Activated T-helper 1 cell treated with Interleukin-2 at 50 U/mL for 16 hours (primary cell): Measurements from ENCODE around the gene LCN10.
A peak's percentile ranks its signal among the peaks of the same experiment; 100 is the strongest.
"Not testable (repeated sequence)": the region's sequence is repeated elsewhere in the genome, so short reads cannot be mapped to it uniquely, and the experiment has no call there.

Source experiments
- DNase-seq: peaks from one replicate; pipeline ENCODE4 v3.0.0-alpha.2; 2020; ENCODE audit warnings: low read depth

The LCN10 gene

DNA sequence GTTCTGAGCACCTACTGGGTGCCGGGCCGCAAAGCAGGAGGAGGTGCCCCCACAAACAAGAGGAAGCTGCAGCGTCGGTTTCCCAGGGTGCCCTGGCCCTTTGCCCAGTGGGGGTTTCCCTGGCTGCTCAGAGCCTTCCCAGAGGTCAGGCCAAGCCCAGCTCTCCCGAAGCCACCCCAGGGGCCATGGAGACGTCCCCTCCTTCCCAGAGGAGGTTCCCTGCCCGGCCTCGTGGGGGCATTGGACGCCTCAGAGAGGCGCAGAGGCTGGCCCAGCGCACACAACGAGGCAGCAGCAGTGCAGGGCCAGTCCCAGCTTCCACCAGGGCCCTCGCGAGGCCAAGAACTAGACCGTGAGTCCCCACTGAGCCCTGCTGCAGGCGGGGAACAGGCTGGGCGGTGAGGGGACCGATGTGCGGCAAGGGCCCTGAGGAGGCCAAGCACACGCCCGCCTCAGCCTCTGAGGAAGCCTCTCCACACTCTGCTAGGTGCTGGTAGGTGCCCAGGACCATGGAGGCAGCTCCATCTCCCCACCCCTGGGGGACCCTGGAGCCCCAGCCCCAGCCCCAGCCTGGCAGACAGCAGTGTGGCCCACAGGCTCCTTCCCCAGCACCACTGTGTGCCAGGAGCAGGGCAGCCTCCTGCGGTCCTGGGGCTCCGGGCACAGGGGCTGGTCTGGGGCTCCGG lies 23.4 kb downstream of the LCN10 start:
- DNase-seq = no peak

DNA sequence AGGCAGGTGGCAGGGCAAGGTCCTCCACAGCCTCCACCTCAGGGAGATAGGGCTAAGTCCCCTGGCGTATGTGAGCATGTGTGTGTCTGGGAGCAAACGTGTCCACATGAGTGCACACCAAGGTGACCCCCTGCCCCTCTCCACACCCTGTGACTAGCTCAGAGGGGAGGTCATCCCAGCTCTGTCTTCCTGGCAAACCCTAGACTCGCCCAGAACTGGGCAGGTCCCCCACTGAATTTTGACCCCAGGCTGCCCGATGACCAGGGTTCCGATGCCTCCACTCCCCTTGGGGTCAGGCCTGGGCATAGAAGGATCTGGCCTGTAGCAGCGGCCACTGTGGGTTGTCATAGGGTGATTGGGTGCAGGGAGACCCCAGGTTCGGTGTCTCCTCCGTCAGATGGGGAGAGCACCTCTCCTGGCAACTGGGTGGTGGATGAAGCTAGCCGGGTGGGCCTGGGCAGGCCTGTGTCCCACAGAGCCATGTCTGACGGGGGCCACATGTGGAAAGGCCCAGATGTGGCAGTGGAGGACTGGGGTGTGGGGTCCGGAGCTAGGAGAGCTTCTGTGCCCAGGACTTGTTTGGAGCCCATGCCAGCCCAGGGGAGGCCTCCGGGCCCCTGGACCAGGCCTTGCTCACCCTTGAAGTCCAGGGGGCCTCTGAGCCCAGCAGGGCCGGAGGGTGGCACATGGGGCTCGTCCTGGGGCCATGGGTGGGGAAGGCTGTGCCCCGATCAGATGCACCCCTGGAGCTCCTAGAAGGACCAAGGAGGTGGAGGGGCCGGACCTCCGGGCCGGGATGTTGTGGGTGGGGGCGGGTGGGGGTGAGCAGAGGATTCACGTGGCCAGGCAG lies 24.2 kb downstream of the LCN10 start:
- DNase-seq = no peak

DNA sequence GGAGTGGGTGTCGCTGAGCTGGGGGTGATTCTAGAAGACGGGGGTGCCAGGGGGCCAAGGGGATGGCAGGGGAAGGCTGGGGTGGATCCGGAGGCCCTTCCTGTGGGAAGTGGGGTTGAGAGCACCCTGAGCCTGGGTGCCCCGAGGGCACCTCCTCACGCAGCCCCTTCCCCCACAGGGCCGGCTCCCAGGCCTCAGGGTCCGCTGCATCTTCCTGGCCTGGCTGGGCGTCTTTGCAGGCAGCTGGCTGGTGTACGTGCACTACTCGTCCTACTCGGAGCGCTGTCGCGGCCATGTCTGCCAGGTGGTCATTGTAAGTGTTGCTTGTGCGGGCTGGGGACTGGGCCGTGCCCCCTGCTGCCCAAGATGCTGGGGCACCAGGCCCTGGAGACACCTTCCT lies 25.3 kb downstream of the LCN10 start:
- DNase-seq = no peak

DNA sequence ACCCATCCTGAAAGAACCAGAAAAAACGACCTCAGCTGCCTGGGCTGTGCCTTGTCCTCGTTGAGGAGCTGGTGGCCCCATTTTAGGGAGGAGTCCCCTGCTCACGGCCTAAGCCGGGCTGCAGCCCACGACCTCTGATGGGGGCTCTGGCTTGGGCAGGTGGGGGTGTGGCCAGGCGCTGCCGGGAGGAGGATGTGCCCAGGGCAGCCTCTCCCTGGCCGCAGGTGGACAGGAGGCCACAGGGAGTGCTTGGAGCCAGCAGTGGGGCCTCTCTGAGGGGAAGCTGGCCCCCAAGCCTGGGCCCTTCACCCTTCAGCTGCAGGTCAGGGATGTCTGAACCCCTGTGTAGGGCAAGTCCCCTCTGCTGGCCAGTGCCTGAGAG lies 27.9 kb downstream of the LCN10 start:
- DNase-seq = no peak

DNA sequence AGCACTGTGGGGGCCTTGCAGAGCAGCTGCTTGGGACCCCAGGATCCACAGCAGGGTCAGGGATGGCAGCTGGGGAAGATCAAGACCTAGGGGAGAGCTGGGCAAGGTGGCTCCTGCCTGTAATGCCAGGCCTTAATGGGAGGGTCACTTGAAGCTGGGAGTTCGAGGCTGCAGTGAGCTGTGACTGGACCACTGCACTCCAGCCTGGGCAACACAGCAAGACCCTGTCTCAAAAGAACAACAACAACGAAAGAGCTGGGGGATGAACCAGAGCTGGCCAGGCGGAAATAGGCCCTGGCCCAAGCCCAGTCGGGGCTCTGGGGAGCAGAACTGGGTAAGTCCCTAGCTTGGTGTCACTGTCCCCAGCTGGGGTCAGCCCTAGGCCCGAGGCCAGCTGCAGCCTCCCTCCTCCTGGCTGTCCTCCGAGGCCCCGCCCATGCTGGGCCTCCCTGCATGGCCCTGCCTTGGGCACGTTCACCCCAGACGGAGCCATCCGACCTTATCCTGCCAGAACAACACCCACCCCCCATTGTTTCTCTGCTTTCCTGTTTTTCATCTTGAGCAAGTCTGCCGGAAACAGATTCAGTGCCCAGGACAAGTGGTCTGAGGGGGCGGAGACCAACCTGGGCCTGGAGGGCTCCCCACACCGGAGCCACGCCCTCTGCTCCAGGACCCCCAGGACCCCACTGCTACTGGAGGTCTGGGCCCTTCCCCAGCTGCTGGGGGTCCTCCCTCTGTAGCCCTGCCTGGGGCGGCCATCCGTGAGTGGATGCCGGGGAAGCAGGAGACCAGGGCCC lies 28.4 kb downstream of the LCN10 start:
- DNase-seq = no peak

DNA sequence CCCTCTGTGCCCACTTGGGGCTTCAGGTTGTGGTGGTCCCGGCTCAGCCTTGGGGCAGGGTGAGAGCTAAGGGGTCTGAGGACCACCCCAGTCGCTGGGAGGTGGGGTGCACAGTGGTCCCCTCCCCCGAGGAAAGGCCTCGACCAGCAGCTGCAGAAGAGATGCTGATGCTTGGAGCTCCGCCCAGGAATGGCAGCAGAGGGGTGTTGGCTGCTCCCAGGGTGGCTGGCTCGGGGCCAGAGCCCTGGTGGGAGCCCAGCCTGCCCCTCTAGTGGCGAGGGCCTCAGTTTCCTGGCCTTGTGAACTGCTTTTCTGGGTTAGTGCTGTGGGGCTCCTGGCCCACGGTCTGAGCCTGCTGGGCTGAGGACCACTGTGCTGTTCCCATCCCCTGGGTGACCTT lies 29.2 kb downstream of the LCN10 start:
- DNase-seq = no peak

DNA sequence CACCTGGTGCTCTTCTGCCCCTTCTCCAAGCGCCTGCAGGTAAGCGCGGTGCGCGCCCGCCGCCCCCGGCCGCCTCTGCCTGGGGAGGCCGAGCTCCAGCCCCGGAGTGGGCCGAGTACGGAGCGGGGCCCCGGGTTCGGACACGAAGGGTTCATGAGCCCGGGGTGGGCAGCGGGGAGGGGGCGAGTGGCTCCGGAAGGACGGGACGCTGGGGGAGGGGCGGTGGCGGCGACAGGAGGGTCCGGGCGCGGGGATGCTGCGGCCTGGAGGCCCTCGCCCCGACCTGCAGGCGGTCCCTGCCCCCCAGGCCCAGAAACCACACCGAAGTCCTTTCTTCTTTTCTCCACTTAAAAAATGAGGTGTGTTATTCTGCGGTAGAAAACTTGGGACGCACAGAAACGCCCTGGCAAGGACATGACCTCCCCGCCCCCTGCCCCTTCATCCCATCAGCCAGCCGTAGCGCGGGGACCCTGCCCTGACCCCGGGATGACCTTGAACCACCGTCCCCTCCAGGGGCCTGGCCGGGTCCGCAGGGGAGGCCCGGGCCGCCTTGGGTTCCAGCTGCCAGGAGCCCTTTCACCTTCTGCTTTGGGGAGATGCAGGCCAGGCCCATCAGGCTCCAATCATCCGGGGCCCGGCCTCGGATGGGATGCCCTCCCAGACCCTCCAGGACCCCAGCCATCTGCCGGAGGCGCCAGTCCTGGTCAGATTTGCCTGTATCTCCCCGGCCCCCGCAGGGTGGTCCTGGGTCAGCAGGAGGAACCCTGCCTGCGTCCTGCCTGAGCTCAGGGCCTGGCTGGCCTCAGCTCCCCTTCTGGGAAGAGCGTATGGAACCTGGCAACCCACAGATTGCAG lies 29.8 kb downstream of the LCN10 start:
- DNase-seq = no peak

DNA sequence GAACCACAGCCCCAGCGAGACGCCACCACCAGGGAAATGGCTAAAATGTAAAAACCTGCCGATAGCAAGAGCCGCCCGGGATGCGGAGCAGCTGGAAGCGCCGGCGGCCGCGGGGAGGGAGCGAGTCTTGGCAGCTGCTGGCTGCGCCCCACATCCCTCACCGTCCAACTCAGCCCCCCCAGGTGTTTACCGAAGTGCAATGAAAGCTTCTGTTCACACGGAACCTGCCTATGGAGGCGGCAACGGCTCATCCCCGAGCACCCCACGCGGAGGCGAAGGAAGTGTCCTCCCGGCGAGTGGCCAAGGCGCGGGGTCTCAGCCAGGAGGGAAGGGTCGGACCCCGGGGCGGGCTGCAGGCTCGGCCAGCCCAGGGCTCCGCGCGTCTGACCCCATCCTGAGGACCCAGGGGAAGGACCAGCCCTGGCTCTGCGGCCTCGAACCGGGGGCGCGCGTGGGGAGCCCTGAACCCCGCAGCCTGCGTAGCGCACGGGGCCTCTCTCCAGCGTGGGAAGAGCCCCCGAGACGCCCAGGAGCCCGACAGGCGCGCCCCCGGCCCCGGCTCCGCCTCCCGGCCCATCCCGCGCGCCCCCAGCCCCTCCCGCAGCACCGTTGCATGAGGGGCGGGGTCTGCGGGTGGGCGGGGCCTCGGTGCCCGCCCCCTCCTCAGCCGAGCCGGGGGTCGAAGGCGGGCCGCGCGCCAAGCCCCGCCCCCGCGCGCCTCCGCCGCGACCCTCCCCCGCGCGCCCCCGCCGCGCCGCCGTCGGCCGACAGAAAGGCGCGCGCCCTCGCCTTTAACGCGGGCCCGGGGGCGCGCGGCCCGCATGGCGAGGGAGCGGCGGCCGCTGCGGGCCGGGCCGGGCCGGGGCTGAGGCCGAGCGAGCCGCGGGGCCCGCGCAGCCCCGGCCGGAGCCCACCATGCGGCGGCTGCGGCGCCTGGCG lies 30.7 kb downstream of the LCN10 start, which contains the start of gene DIPK1B:
Gene DIPK1B (plus strand): TSS at position 822 of the 939 bp plus-strand sequence. CDS start 94 bp downstream, at position 916.
- DNase-seq = no peak

DNA sequence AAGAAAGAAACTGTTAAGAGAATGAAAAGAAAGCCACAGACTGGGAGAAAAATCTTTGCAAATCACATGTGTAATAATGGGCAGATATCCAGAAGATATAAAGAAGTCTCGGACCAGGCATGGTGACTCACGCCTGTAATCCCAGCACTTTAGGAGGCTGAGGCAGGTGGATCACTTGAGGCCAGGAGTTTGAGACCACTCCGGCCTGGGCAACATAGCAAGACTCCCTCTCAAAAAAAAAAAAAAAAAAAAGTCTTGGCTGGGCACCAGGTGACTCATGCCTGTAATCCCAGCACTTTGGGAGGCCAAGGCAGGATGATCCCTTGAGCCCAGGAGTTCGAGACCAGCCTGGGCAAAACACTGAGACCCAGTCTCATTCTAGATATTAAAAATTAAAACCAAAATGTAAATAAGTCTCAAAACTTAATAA lies 31.5 kb downstream of the LCN10 start:
- DNase-seq = not testable (repeated sequence)

DNA sequence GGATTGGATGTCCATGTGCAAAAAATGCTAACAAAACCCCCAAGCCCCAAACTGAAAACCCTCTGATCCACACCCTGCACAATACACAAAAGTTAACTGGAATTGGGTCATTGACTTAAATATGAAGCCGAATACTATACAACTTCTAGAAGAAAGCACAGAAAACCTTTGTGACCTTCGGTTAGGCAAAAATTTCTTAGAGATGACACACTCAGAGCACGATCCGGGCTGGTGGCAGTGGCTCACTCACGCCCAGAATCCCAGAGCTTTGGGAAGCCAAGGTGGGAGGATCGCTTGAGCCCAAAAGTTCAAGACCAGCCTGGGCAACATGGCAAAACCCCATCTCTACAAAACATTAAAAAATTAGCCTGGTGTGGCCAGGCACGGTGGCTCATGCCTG lies 32.2 kb downstream of the LCN10 start:
- no peak for DNase-seq

DNA sequence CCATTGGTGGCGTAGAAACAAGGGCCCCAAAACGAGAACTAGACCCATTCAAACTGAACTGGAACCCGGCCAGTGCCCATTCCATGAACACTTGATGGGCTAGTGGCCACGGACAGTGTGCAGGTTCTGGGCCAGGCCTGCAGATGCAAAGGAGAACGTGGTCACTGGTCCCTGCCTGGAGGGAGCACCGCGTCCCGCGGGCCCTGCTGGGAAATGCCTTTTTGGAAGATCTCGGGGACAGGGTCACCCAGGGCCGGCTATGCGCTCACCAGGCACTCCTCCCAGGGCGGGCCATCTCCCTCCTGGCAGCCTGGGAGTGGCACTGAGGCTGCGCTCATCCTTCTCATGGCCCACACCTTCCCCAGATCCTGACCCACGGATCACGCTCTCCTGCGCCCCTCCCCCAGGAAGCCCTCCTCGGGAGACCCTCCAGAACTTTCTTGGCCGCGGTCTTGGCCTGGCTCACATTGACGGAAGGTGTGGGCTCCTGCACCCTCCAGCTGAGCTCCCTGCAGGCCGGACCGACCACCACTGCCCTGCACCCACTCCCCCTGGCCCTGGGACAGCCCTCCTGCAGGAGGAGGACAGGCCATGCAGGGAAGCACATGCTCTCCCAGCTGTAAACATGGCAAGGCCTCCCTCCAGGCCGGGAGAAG lies 33.2 kb downstream of the LCN10 start:
- no peak for DNase-seq

DNA sequence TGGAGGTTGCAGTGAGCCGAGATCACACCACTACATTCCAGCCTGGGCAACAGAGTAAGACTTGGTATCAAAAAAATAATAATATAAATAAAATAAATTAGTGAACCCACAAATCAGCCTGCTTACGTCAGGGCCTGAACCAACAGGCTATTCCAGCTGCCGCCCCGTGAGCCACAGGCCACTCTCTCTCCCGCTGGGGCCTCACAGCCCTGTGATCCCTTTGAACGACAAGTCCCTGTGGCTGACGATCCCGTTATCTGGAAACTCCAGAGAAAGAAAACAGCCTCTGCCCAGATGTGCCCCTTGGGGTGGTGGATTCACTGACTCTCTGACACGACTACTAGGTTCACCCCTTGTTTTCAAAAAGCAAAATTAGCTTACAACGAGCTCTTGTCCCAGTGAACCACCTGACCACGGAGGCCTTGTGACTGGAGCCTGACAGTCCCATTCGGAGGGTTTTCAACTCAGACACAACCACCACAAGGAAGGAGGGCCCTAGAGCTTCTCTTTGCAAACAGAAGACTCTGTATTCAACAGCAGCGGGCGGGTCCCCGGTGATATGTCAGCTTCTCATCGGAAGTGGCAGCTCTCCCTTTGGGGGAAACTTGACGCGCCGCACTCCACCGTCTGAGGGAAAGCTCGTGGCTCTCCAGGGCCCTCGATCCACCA lies 34.8 kb downstream of the LCN10 start:
- DNase-seq = no peak

DNA sequence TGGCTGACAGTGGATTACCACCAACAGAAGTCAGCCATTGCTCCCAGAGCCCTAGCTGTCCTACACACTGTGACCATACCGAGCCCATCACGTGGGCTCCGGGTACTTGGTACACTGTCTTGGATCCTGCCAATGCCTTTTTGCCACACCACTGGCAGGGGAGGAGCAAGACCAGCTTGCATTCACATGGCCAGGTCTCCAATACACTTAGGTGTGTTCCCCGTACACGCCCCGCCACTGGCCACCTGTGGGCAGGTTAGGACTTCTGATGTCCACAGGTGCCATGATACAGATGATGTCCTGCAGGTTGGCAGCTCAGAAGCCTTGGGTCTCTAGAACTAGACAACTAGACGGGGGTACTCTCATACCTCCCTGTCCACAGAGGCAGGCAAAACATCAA lies 35.7 kb downstream of the LCN10 start:
- DNase-seq = no peak

DNA sequence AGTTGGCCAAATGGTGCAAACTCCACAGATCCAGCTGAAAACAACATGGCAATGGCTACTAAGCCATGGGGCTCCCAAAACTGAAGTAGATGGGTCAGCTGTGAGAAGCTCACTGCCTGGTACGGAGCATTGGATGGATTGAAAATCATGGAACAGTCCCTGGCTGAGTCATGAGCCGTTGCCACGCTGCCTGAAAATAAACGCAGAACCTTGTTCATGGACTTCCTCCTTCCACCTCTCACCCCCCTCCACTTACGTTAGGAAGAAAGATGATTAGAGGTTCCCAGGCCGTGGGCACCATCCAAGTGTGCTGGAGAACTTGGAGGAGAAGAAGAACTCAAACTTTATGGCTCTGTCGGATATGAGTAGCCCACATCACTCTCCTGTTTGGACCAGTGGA lies 37.2 kb downstream of the LCN10 start:
- DNase-seq = no peak

DNA sequence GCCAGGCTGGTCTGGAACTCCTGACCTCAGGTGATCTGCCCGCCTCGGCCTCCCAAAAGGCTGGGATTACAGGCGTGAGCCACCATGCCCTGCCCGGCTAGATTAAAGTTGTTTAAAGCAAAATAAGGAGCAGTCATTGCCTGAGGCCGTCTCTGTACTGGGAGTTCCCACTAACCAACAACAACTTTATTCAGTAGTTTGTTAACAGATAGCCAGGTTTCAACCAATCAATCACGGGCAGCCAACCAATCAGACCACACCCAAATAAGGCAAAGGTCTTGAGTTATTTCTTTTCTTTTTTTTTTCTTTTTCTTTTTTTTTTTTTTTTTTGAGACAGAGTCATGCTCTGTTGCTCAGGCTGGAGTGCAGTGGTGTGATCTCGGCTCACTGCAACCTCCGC lies 38.0 kb downstream of the LCN10 start:
- DNase-seq = not testable (repeated sequence)

DNA sequence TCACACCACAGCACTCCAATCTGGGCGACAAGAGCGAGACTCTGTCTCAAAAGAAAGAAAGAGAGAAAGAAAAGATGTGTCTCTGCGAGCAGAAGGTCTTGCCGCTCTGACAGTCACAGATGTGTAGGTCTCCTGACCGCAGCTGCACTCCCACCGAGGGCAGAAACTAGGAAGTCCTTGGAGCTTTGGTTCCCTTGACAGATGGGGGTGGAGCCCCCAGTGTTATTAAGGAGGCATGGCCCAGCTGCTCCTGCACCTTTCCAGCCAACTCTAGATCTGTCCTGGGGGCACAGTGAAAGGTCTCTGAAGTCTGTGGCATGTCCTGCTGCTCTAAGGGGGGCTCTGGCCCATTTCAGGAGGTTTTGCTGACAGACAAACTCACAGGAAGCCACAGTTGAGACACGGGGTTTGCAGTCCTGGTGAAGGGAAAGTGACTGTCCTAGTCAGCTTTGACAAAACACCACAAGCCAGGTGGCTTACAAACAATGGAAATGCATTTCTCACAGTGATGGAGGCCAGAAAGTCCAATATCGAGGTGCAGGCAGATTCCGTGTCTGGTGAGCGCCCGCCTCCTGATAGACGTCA lies 39.4 kb downstream of the LCN10 start:
- no peak for DNase-seq

DNA sequence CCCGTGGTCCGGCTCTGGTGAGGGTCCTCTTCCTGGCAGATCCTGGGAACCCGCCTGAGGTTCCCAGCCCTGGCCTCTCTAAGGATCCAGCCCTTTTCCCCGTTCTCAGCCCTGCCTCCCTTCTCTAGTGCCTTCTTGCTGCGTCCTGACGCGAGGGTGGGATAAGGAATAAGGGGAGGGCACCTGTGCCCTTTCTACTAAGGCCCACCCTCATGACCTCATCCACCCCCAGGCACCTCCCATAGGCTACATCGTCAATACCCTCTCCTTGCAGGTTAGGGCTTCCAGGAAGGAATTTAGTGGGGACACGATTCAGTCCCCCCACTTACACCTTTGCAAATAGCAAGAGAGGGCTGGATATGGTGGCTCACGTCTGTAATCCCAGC lies 41.1 kb downstream of the LCN10 start:
- DNase-seq = no peak

DNA sequence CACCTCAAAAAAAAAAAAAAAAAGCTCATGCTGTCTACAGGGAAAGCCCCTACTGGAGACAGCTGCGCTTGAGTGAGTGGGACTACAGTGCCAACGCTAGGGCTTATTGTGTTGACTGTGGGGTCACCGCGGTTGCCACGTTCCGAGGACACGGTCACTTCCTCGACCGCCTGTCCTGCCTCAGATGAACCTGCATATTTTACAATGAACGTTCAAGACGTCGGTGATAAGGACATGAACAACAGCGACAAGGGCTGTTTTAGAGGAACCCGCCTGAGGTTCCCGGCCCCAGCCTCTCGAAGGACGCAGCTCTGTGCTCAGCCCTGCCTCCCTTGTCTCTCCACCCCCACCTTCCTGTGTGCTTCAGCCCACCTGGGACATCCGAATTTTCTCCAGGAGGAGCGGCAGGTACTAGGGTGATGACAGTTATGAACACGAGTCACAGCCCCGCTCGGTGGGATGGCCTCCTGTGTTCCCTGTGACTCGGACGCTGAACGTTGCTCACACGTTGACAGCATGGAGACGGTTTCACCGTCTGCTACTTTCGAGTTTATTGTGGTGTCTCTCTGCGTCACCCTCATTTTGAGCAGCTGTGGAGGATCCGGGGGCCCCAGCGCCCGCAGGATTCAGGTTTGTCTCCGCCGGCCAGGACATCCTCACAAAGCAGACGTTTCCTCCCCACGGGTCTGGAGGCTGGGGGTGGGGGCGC lies 41.6 kb downstream of the LCN10 start:
- peak; percentile 18 for DNase-seq
